GM12801 (cell line): Measurements from ENCODE around the gene ABLIM1.

Experiments used
- CTCF ChIP-seq: IDR thresholded peaks from one replicate; pipeline ENCODE4 v1.5.1; 2011; ENCODE audit warnings: control low read depth; ENCODE audit not compliant: insufficient read length; ENCODE audit errors: extremely low read depth

Gene ABLIM1

GRCh38 chr10:114646426-114646825 lies 11.6 kb downstream of the ABLIM1 start:
- TF ChIP-seq CTCF: no peak

GRCh38 chr10:114645706-114646105 lies 12.4 kb downstream of the ABLIM1 start:
- TF ChIP-seq CTCF: no peak

GRCh38 chr10:114643158-114643557 lies 14.9 kb downstream of the ABLIM1 start:
- TF ChIP-seq CTCF: no peak

GRCh38 chr10:114642729-114643128 lies 15.3 kb downstream of the ABLIM1 start:
- no peak for TF ChIP-seq CTCF

GRCh38 chr10:114638821-114639625 lies 19.1 kb downstream of the ABLIM1 start:
- no peak for TF ChIP-seq CTCF

GRCh38 chr10:114635797-114636550 lies 22.1 kb downstream of the ABLIM1 start:
- no peak for TF ChIP-seq CTCF

GRCh38 chr10:114635101-114635500 lies 23.0 kb downstream of the ABLIM1 start:
- no peak for TF ChIP-seq CTCF
